ENCODE results near the gene CORIN.

CORIN gene

DNA sequence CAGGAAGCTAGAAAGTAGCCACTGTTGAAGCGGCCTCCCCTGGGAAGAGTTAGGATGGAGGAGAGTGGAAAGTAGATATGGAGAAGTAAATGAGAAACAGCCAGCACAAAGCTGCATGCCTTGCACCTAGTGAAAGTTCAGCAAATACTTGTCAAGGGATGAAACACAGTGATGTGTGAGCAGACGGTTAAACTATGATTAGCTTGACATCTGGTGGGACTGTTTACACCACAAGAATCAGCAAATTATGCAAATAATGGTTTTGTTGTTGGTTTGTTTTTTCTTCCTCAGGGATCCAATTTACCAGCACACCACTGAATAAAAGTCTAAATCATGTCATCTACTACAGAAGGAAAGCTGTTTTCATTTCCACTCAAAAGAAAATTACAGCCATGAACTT lies 87.1 kb downstream of the CORIN start:
- Histone ChIP-seq H3K27me3 (ENCODE audit: insufficient read depth, poor library complexity, severe bottlenecking) (no peaks in the 10 kb centered on the region), H3K9me3 (ENCODE audit: severe bottlenecking) (no peaks in the 10 kb centered on the region), H3K4me1 (ENCODE audit: insufficient read depth, poor library complexity, severe bottlenecking) (no peaks in the 10 kb centered on the region), H3K27ac (ENCODE audit: poor library complexity, severe bottlenecking) (no peak overlapping the region), H3K4me3 (ENCODE audit: severe bottlenecking) (no peak overlapping the region), H3K36me3 (ENCODE audit: low read depth) (no peaks in the 10 kb centered on the region)
- ATAC-seq (ENCODE audit: low read depth) (no peak), DNase-seq (ENCODE audit: low spot score) (no peak)
- TF ChIP-seq, protein P1, sequence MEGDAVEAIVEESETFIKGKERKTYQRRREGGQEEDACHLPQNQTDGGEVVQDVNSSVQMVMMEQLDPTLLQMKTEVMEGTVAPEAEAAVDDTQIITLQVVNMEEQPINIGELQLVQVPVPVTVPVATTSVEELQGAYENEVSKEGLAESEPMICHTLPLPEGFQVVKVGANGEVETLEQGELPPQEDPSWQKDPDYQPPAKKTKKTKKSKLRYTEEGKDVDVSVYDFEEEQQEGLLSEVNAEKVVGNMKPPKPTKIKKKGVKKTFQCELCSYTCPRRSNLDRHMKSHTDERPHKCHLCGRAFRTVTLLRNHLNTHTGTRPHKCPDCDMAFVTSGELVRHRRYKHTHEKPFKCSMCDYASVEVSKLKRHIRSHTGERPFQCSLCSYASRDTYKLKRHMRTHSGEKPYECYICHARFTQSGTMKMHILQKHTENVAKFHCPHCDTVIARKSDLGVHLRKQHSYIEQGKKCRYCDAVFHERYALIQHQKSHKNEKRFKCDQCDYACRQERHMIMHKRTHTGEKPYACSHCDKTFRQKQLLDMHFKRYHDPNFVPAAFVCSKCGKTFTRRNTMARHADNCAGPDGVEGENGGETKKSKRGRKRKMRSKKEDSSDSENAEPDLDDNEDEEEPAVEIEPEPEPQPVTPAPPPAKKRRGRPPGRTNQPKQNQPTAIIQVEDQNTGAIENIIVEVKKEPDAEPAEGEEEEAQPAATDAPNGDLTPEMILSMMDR (IDR thresholded peaks at IDR 0.05; ENCODE audit: poor library complexity, severe bottlenecking), result no peak

DNA sequence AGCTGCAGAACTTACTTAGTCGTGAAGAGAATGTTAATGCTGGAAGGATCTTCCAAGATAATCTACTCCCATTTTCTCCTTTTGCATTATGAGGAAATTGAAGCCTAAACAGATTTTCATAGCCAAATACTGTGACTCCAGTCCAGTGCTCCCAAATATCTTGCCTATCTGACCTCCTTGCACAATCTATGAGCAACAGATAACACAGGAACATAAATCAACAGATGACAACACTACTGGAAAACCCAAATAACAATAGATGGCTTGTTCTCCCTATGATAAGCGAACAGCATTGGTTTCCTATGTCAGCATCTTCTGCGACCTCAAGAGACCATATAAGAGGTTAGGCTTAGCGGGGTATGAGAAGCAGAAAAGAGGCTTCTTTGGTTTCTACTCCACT lies 88.0 kb downstream of the CORIN start:
- no peak for ATAC-seq (ENCODE audit: low read depth)
- no peak for DNase-seq (ENCODE audit: low spot score)
- Histone ChIP-seq H3K4me1 (ENCODE audit: insufficient read depth, poor library complexity, severe bottlenecking) (no peaks in the 10 kb centered on the region), H3K27me3 (ENCODE audit: insufficient read depth, poor library complexity, severe bottlenecking) (no peaks in the 10 kb centered on the region), H3K36me3 (ENCODE audit: low read depth) (no peaks in the 10 kb centered on the region), H3K27ac (ENCODE audit: poor library complexity, severe bottlenecking) (no peak overlapping the region), H3K9me3 (ENCODE audit: severe bottlenecking) (no peaks in the 10 kb centered on the region), H3K4me3 (ENCODE audit: severe bottlenecking) (no peak overlapping the region)
- TF ChIP-seq, protein P1 (IDR thresholded peaks at IDR 0.05; ENCODE audit: poor library complexity, severe bottlenecking), result no peak

DNA sequence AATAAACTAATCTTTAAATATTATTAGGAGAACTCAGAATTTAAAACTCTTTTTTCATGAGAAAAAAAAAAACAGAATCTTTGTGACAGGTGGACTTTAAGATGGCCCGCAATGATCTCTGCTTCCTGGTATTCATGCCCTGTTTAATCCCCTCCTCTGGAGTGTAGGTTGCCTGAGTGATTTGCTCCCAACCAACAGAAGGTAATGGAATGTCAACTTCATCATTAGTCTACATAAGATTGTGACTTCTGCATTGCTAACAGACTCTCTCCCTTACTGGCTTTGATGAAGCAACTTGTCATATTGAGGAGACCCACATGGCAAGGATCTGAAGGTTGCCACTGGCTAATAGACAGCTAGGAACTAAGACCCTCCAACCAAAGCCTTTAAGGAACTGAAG lies 88.8 kb downstream of the CORIN start:
- Histone ChIP-seq H3K4me1 (ENCODE audit: insufficient read depth, poor library complexity, severe bottlenecking) (no peaks in the 10 kb centered on the region), H3K36me3 (ENCODE audit: low read depth) (no peaks in the 10 kb centered on the region), H3K9me3 (ENCODE audit: severe bottlenecking) (no peaks in the 10 kb centered on the region), H3K4me3 (ENCODE audit: severe bottlenecking) (no peak overlapping the region), H3K27me3 (ENCODE audit: insufficient read depth, poor library complexity, severe bottlenecking) (no peaks in the 10 kb centered on the region), H3K27ac (ENCODE audit: poor library complexity, severe bottlenecking) (no peak overlapping the region)
- no peak for DNase-seq (ENCODE audit: low spot score)
- TF ChIP-seq, protein P1 (IDR thresholded peaks at IDR 0.05; ENCODE audit: poor library complexity, severe bottlenecking), result no peak
- ATAC-seq (ENCODE audit: low read depth), result no peak

DNA sequence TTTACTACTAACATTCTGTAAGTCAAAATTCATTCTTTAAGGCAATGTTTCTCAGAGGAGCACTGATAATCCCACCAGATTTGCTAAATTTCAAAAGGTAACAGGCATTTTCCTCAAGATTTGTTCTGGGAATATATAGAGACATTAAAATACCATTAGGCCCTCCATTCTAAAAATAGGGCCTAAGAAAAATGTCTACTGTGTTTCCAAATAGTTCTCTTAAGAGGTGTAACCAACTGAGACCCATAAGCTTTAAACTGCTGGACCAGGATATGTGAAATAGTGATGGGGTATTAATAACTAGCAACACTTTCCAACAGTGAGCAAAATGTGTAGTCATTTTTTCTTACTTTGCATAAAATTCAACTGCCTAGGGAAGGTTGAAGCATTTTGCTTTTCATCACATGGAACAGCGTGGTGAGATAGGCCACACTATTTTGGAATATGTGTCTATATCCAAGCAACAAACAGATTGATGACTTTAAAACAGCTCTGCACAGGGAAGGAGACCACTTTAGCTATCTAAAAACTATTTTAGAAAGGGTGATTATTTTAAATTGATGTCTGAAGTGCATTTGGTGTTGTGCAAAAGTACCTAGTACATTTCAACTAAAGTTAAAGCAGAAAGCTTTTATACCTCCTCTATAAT lies 89.9 kb downstream of the CORIN start:
- TF ChIP-seq, protein P1 (IDR thresholded peaks at IDR 0.05; ENCODE audit: poor library complexity, severe bottlenecking), result no peak
- H3K27me3 ChIP-seq (ENCODE audit: insufficient read depth, poor library complexity, severe bottlenecking), result no peaks in the 10 kb centered on the region
- no peaks in the 10 kb centered on the region for H3K9me3 ChIP-seq (ENCODE audit: severe bottlenecking)
- ATAC-seq (ENCODE audit: low read depth), result no peak
- no peaks in the 10 kb centered on the region for H3K4me1 ChIP-seq (ENCODE audit: insufficient read depth, poor library complexity, severe bottlenecking)
- H3K36me3 ChIP-seq (ENCODE audit: low read depth), result no peaks in the 10 kb centered on the region
- H3K27ac ChIP-seq (ENCODE audit: poor library complexity, severe bottlenecking), result no peak overlapping the region
- H3K4me3 ChIP-seq (ENCODE audit: severe bottlenecking), result no peak overlapping the region
- no peak for DNase-seq (ENCODE audit: low spot score)

DNA sequence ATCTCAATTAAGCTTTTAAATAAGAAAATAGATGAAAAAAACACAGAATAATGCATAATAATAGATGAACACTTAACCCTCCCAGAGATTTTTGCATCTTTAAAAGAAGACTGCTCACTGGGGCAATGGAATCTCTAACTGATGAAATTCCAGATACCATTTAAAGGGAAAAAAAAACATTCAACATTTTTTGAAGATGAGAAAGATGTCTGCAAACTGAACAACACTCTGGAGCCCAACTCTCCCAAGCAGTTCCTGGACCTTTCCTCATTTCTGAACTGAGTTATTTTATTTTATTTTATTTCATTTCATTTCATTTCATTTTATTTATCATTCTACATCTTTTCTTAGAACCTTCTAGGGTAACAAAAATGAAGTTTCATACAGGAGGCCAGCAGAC lies 90.7 kb downstream of the CORIN start:
- H3K27me3 ChIP-seq (ENCODE audit: insufficient read depth, poor library complexity, severe bottlenecking), result no peaks in the 10 kb centered on the region
- ATAC-seq (ENCODE audit: low read depth), result no peak
- H3K4me1 ChIP-seq (ENCODE audit: insufficient read depth, poor library complexity, severe bottlenecking), result no peaks in the 10 kb centered on the region
- no peak for DNase-seq (ENCODE audit: low spot score)
- TF ChIP-seq, protein P1 (IDR thresholded peaks at IDR 0.05; ENCODE audit: poor library complexity, severe bottlenecking), result no peak
- no peak overlapping the region for H3K4me3 ChIP-seq (ENCODE audit: severe bottlenecking)
- no peaks in the 10 kb centered on the region for H3K9me3 ChIP-seq (ENCODE audit: severe bottlenecking)
- no peak overlapping the region for H3K27ac ChIP-seq (ENCODE audit: poor library complexity, severe bottlenecking)
- no peaks in the 10 kb centered on the region for H3K36me3 ChIP-seq (ENCODE audit: low read depth)

Measured in RWPE2 (cell line).